Activated naive CD8-positive, alpha-beta T cell treated with anti-CD3 and anti-CD28 coated beads, Interleukin-2, amount 50 U/mL, for 24 hours (primary cell): Measurements from ENCODE around the gene PTPRE.

ENCODE experiments used
- ATAC-seq: fragments of 150-1000 bp; cut with Tn5 transposase; one replicate; pipeline ENCODE4 v1.10.0; 2021
- DNase-seq: peaks from one replicate; pipeline ENCODE4 v3.0.0; 2021
- H3K27ac Mint-ChIP-seq: one replicate; pipeline ENCODE4 v1.8.0; 2021; ENCODE audit warnings: mild to moderate bottlenecking, mixed read lengths
- H3K27me3 Mint-ChIP-seq: one replicate; pipeline ENCODE4 v1.8.0; 2021; ENCODE audit warnings: mixed read lengths
- H3K36me3 Mint-ChIP-seq: one replicate; pipeline ENCODE4 v1.8.0; 2021; ENCODE audit warnings: low read depth, mixed read lengths
- H3K4me1 Mint-ChIP-seq: one replicate; pipeline ENCODE4 v1.8.0; 2021; ENCODE audit warnings: mixed read lengths
- H3K4me3 Mint-ChIP-seq: one replicate; pipeline ENCODE4 v1.8.0; 2021; ENCODE audit warnings: mild to moderate bottlenecking, moderate library complexity, mixed read lengths
- H3K9me3 Mint-ChIP-seq: one replicate; pipeline ENCODE4 v1.8.0; 2021; ENCODE audit warnings: mixed read lengths

Gene PTPRE

DNA sequence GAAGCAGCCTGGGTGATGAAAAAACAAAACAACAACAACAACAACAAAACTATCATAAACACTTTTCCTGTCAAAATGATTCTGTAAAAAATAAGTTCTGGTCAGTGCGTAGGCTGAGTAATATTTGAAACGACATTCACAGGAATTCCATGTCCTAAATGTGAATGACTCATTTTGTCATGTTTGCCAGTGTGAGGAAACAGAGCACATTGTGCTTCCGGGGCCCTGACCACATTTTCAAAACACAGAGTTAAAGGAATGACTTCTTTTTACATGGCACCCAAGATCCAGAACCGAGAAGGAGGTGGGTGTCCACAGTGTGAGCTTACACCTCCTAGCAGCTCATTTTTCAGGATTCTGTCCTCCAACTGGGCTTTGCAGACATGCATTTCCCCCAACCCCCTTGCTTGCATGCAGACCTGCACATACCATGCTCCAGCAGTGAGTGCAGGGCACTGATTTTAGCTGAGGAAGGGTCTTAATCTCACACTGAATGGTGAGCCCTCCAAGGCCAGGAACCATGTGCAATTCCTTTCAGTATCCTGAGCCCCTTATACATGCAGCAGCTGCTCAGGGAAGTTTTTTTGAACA is 17.2 kb upstream of the PTPRE start:
- DNase-seq (no peak), ATAC-seq (no peak)
- H3K36me3 Mint-ChIP-seq = no peaks in the 10 kb centered on the region
- H3K27ac Mint-ChIP-seq = no peak overlapping the region
- H3K27me3 Mint-ChIP-seq = peaks cover 4% of the 10 kb centered on the region
- H3K9me3 Mint-ChIP-seq = no peaks in the 10 kb centered on the region
- H3K4me3 Mint-ChIP-seq = no peak overlapping the region
- no peaks in the 10 kb centered on the region for H3K4me1 Mint-ChIP-seq

DNA sequence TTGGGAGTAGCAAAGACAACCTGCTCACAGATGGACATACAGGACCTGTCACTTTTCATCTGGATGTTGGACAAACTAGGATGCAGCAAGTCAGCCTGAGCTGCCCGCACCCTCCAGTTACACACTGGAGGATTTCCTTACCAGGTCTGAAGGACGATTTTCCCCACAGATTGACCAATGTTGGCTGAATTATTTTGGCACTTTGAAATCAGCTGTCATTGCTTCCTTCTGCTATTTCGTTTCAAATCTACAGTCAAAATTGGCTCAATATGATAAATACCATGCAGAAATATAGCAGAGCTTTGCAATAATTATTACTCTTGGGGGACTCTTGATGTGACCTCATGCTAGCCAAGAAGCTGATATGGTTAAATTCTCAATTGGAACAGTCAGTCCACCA is 16.7 kb upstream of the PTPRE start:
- H3K9me3 Mint-ChIP-seq = no peaks in the 10 kb centered on the region
- H3K36me3 Mint-ChIP-seq = no peaks in the 10 kb centered on the region
- H3K27me3 Mint-ChIP-seq = peaks cover 4% of the 10 kb centered on the region
- ATAC-seq (no peak), DNase-seq (no peak)
- no peak overlapping the region for H3K27ac Mint-ChIP-seq
- no peak overlapping the region for H3K4me3 Mint-ChIP-seq
- H3K4me1 Mint-ChIP-seq = no peaks in the 10 kb centered on the region

DNA sequence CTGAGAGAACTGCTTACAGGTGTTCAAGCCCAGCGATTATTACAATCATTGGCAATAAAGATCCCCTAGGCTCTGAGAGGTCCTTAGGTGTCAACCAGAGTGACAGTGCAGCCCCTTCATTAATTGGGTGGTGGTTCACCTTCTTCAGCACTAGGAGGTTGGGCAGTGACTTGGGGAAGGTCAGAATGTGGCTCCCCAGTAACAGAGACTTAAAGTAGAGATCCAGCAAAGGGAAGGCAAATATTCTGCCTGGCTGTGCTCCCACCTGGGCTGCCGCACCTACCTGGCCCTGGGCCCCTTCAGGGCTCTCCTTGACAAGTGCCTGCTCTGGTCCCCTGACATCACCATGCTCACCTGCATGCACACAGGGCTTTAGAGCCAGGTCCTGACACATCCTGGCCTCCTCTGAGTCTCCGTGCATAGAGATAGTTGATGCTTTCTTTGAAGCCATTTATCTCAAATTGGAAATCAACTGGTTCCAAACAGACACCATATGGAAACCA is 16.0 kb upstream of the PTPRE start:
- no peaks in the 10 kb centered on the region for H3K9me3 Mint-ChIP-seq
- H3K4me1 Mint-ChIP-seq = no peaks in the 10 kb centered on the region
- no peak overlapping the region for H3K4me3 Mint-ChIP-seq
- H3K27me3 Mint-ChIP-seq = peaks cover 4% of the 10 kb centered on the region
- no peak for DNase-seq
- H3K27ac Mint-ChIP-seq = no peak overlapping the region
- H3K36me3 Mint-ChIP-seq = no peaks in the 10 kb centered on the region
- ATAC-seq = no peak

DNA sequence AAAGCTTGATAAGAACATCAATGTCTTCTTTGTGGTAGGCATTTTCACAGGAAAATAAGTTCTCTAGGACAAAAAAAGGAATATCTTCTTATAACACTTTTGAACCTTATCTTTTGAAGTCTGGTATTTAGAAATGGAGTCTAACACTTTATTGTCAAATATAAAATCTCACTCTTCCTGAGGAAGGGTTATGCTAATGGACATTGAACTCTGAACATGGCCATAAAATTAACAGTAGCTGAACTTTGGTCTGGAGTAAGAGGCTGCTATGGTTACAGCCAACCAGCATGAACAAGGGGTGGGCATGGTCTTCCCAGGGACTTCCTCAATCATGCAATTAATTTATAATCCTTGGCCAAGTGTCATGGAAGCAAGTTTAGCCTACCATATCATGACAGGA is 14.2 kb upstream of the PTPRE start, which contains the start of gene CLRN3:
TSS of gene CLRN3 (minus strand) at position 199 of the 400 bp plus-strand sequence. CDS start at position 42, 157 bp downstream.
- no peak for ATAC-seq
- H3K27ac Mint-ChIP-seq = no peak within 1 kb of the TSS

DNA sequence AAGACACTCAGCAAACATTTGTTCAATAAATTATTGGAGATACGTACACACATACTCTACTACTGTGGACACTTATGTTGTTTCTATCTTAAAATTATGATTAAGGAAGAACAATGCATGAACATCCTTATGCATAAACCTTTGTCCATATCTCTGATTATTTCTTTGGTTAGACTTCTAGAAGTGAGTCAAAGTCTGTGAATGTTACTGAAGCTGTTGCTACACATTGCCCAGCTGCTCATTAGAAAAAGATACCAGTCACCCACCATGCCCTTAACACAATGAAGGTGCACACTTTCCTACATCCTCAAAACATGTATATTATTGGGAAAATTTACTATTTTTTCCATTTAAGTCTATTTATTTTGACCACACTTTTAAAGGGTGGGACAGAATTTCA is 12.8 kb upstream of the PTPRE start:
- DNase-seq = no peak
- H3K9me3 Mint-ChIP-seq = peaks cover 3% of the 10 kb centered on the region
- no peaks in the 10 kb centered on the region for H3K36me3 Mint-ChIP-seq
- H3K4me1 Mint-ChIP-seq = no peaks in the 10 kb centered on the region
- H3K4me3 Mint-ChIP-seq = no peak overlapping the region
- no peak overlapping the region for H3K27ac Mint-ChIP-seq
- peaks cover 9% of the 10 kb centered on the region for H3K27me3 Mint-ChIP-seq
- no peak for ATAC-seq

More for the DNA sequence above, 14.2 kb upstream of the PTPRE start, which contains the start of gene CLRN3:
- Mint-ChIP-seq H3K4me1 (no peaks in the 10 kb centered on the region), H3K4me3 (no peak within 1 kb of the TSS), H3K36me3 (no peaks in the 10 kb centered on the region), H3K9me3 (peaks cover 3% of the 10 kb centered on the region), H3K27me3 (peaks cover 4% of the 10 kb centered on the region)
- DNase-seq = no peak

DNA sequence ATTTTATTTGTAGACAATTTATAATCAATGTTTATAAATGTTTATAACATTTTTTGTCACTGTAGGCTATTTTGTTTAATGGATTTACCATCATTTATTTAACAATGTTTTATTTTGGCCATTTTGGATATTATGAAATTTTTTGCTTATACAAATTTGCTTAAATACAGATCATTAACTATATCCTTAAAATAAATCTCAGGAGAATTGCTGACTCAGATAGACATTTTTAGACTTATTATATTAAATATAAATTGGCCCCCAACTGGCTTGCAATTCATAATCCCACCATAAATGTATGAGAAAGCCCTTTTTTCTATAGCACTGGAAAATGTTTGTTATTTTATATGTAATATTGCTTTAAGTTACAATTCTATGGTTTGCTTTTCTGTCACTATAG is 10.3 kb upstream of the PTPRE start:
- peaks cover 11% of the 10 kb centered on the region for H3K27me3 Mint-ChIP-seq
- no peak overlapping the region for H3K27ac Mint-ChIP-seq
- no peaks in the 10 kb centered on the region for H3K36me3 Mint-ChIP-seq
- DNase-seq (no peak), ATAC-seq (no peak)
- H3K9me3 Mint-ChIP-seq = peaks cover 3% of the 10 kb centered on the region
- H3K4me1 Mint-ChIP-seq = no peaks in the 10 kb centered on the region
- no peak overlapping the region for H3K4me3 Mint-ChIP-seq

GRCh38 chr10:127897177-127897576 is 9.7 kb upstream of the PTPRE start:
- no peak for ATAC-seq
- no peaks in the 10 kb centered on the region for H3K36me3 Mint-ChIP-seq
- H3K4me3 Mint-ChIP-seq = no peak overlapping the region
- no peak for DNase-seq
- no peaks in the 10 kb centered on the region for H3K4me1 Mint-ChIP-seq
- peaks cover 12% of the 10 kb centered on the region for H3K27me3 Mint-ChIP-seq
- no peak overlapping the region for H3K27ac Mint-ChIP-seq
- H3K9me3 Mint-ChIP-seq = peaks cover 3% of the 10 kb centered on the region

DNA sequence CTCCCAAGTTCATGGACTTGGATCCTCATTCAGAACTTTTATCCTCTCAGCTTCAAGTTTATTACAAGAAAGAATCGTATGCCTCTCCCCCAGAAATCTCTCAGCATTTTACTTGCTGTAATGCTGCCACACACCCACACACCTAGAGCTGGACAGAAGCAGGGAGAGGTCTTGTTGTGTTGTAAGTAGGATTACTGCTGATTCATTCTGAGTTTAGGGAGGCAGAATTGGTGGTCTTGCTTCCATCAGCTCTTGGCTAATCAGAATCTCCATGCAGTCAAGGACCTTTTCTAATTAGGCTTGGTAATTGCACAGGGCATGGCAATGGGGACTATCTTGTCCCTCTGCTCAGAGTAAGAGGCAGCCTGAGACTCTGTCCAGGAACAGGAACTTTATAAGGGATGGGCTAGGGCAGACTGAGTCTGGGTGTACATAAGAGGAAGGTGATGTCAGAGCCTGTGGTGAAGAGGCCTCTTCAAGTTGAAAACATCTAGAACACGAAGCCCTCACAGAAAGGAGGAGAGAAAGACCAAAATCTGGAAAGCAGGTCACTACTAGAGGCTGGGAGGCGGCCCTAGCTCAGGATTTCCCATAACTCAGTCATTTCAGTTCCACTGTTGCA is 7.0 kb upstream of the PTPRE start:
- no peak overlapping the region for H3K27ac Mint-ChIP-seq
- no peak for ATAC-seq

GRCh38 chr10:127903789-127904188 is 3.1 kb upstream of the PTPRE start:
- peaks cover 30% of the 10 kb centered on the region for H3K27me3 Mint-ChIP-seq
- H3K4me1 Mint-ChIP-seq = no peaks in the 10 kb centered on the region
- no peak for DNase-seq

More for the DNA sequence above, 7.0 kb upstream of the PTPRE start:
- no peaks in the 10 kb centered on the region for H3K4me1 Mint-ChIP-seq
- peaks cover 11% of the 10 kb centered on the region for H3K27me3 Mint-ChIP-seq
- peaks cover 3% of the 10 kb centered on the region for H3K9me3 Mint-ChIP-seq
- no peak for DNase-seq
- no peaks in the 10 kb centered on the region for H3K36me3 Mint-ChIP-seq
- no peak overlapping the region for H3K4me3 Mint-ChIP-seq

GRCh38 chr10:127904311-127905000 is 2.4 kb upstream of the PTPRE start:
- H3K4me3 Mint-ChIP-seq = no peak overlapping the region
- H3K27ac Mint-ChIP-seq = no peak overlapping the region
- peaks cover 34% of the 10 kb centered on the region for H3K27me3 Mint-ChIP-seq
- no peaks in the 10 kb centered on the region for H3K36me3 Mint-ChIP-seq
- H3K9me3 Mint-ChIP-seq = no peaks in the 10 kb centered on the region
- ATAC-seq (no peak), DNase-seq (no peak)
- no peaks in the 10 kb centered on the region for H3K4me1 Mint-ChIP-seq

More at GRCh38 chr10:127903789-127904188, 3.1 kb upstream of the PTPRE start:
- Mint-ChIP-seq H3K4me3 (no peak overlapping the region), H3K9me3 (no peaks in the 10 kb centered on the region), H3K36me3 (no peaks in the 10 kb centered on the region), H3K27ac (no peak overlapping the region)
- no peak for ATAC-seq

DNA sequence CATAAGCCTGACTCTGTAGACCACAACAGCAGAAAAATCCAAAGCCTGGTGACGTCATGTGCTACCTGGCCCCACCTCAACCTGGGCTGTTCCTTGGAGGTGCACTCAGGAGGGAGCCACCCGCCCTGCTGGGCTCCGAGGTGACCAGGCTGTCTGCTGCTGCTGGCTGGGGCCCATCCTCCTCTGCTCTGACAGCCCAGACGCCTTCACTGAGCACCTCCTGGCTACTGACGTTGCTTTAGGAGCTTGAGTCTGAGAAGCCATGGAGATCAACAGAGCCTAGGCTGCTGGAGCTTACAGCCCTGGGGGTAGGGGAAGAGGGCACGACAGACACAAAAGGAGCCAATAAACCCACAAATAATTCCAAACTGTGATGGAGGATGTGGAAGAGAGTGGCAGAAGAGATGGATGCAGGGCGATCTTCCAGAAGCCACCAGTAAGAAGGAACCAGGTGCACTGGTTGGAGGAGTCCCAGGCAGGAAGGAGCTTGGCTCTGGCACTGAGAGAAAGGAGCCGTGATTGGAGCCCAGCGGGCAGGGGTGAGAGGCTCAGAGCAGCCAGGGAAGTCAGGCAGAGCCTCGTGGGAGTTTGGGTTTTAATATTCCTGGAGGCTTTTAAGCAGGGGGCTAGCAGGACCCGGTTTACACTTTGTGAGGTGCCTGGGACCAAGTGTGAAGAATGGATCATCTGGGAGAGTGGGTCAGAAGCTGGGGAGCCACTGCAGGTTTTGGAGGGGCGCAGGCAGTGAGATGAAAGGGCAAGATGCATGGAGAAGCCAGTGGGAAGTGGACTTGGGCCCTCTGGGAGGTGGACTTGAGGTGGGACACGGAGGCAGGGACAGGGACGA is 1.7 kb upstream of the PTPRE start:
- DNase-seq = no peak

DNA sequence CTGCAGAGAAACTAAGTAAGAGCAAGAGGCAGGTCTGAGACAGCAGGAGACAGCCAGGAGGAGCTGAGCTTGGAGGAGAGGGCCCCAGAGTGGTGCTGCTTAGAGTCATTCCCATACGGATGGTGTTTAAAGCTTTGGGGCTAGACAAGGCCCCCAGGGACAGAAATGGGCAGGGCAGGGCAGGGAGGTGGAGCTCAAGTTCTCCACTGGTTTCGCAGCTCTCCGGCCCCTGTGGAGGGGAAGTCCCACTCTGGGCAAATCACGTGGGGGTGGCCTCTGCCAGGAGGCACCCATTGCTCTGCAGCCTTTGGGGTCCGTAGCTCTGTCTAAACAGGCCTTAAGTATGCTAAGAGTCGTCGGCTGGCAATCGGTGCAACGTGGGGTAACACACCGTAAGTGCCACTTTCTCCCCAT is 1.0 kb upstream of the PTPRE start:
- ATAC-seq = no peak

More for the DNA sequence above, 1.7 kb upstream of the PTPRE start:
- no peak overlapping the region for H3K4me3 Mint-ChIP-seq
- peaks cover 34% of the 10 kb centered on the region for H3K27me3 Mint-ChIP-seq
- no peaks in the 10 kb centered on the region for H3K4me1 Mint-ChIP-seq
- H3K27ac Mint-ChIP-seq = no peak overlapping the region
- H3K36me3 Mint-ChIP-seq = no peaks in the 10 kb centered on the region
- no peaks in the 10 kb centered on the region for H3K9me3 Mint-ChIP-seq
- ATAC-seq = no peak

DNA sequence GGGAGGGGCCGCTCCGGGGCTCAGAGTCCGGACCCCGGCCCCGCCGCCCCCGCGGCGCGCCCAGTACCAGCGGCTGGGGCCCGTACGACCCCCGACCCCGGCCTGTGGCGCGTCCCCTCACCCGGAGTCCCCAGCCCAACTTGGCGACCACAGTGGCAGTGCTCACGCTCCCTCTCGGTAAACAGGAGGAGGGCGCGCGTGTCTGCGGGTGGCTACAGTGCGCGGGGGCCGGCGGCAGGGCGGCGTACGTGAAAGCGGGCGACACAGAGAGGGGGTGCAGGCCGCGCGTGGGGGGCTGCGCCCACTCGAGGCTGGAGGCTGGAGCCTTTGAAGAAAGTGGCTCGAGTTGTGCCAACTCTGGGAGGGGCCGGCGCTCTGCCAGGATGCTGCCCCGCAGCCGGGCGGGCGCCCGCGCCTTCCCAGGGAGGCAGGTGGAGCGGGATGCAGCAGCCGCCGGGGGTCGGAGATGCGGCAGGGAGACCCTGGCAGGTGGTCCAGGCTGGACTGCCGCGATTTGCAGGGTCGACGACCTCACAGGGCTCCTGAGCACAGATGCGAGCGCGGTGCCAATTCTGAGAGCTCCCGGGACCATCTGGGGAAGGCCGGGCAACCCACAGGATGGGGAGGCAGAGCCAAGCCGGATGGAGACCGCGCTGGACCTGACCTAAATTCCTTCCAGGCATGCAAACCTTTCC is 655 bp downstream of the PTPRE start:
- Mint-ChIP-seq H3K4me1 (no peaks in the 10 kb centered on the region), H3K4me3 (peak overlapping the region; percentile 47), H3K27ac (no peak overlapping the region), H3K36me3 (no peaks in the 10 kb centered on the region), H3K27me3 (peaks cover 33% of the 10 kb centered on the region), H3K9me3 (no peaks in the 10 kb centered on the region)
- no peak for ATAC-seq
- DNase-seq = peak; percentile 20

More for the DNA sequence above, 1.0 kb upstream of the PTPRE start:
- H3K9me3 Mint-ChIP-seq = no peaks in the 10 kb centered on the region
- DNase-seq = no peak
- no peak overlapping the region for H3K27ac Mint-ChIP-seq
- no peak overlapping the region for H3K4me3 Mint-ChIP-seq
- no peaks in the 10 kb centered on the region for H3K4me1 Mint-ChIP-seq
- H3K36me3 Mint-ChIP-seq = no peaks in the 10 kb centered on the region
- peaks cover 34% of the 10 kb centered on the region for H3K27me3 Mint-ChIP-seq
